Type B pancreatic cell (in vitro differentiated cells): ENCODE measurements around the gene PIAS2. TPM values are rescaled to one million over a fixed set of nuclear protein-coding genes. Genes with fewer than 3 reads are reported as not detected.

Experiments used
- DNase-seq: peaks from one replicate; pipeline ENCODE4 v3.0.0; 2021; ENCODE audit warnings: mixed read lengths; ENCODE audit not compliant: unreplicated experiment; ENCODE audit errors: extremely low spot score
- H3K27ac Mint-ChIP-seq: 2 replicates; pipeline ENCODE4 v1.8.0; 2021; ENCODE audit warnings: mild to moderate bottlenecking, mixed read lengths
- H3K27me3 Mint-ChIP-seq: 2 replicates; pipeline ENCODE4 v1.8.0; 2021; ENCODE audit warnings: mixed read lengths
- H3K36me3 Mint-ChIP-seq: 2 replicates; pipeline ENCODE4 v1.8.0; 2021; ENCODE audit warnings: mixed read lengths
- H3K4me1 Mint-ChIP-seq: one replicate; pipeline ENCODE4 v1.8.0; 2021; ENCODE audit warnings: mixed read lengths; ENCODE audit not compliant: unreplicated experiment
- H3K4me3 Mint-ChIP-seq: 2 replicates; pipeline ENCODE4 v1.8.0; 2021; ENCODE audit warnings: mild to moderate bottlenecking, mixed read lengths
- H3K9me3 Mint-ChIP-seq: 2 replicates; pipeline ENCODE4 v1.8.0; 2021; ENCODE audit warnings: mixed read lengths
- total RNA-seq: library from RNA; stranded (reverse); gene quantifications from 2 replicates; pipeline ENCODE4 v1.2.1, GENCODE V29; 2021; ENCODE audit warnings: low replicate concordance
- TF ChIP-seq, protein P1 (sequence below): fragments of 200-600 bp; sonication (generic); conservative IDR thresholded peaks from 2 replicates; pipeline ENCODE4 v1.5.0; 2021; ENCODE audit warnings: antibody characterized with exemption, mild to moderate bottlenecking

Gene PIAS2
- total RNA-seq, 1 donor from 2014 or later: 37.6 TPM

GRCh38 chr18:46858290-46858689 lies 59.0 kb downstream of the PIAS2 start:
- Mint-ChIP-seq H3K27ac (no peak overlapping the region), H3K36me3 (peaks cover 26% of the 10 kb centered on the region), H3K27me3 (no peaks in the 10 kb centered on the region), H3K9me3 (no peaks in the 10 kb centered on the region), H3K4me1 (peaks cover 6% of the 10 kb centered on the region), H3K4me3 (no peak overlapping the region)
- no peak for DNase-seq
- TF ChIP-seq, protein P1, sequence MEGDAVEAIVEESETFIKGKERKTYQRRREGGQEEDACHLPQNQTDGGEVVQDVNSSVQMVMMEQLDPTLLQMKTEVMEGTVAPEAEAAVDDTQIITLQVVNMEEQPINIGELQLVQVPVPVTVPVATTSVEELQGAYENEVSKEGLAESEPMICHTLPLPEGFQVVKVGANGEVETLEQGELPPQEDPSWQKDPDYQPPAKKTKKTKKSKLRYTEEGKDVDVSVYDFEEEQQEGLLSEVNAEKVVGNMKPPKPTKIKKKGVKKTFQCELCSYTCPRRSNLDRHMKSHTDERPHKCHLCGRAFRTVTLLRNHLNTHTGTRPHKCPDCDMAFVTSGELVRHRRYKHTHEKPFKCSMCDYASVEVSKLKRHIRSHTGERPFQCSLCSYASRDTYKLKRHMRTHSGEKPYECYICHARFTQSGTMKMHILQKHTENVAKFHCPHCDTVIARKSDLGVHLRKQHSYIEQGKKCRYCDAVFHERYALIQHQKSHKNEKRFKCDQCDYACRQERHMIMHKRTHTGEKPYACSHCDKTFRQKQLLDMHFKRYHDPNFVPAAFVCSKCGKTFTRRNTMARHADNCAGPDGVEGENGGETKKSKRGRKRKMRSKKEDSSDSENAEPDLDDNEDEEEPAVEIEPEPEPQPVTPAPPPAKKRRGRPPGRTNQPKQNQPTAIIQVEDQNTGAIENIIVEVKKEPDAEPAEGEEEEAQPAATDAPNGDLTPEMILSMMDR: no peak

- H3K9me3 Mint-ChIP-seq: no peaks in the 10 kb centered on the region
- TF ChIP-seq, protein P1: peak; percentile 39
- H3K36me3 Mint-ChIP-seq: peaks cover 31% of the 10 kb centered on the region
- H3K4me3 Mint-ChIP-seq: no peak overlapping the region
- no peak for DNase-seq
- H3K4me1 Mint-ChIP-seq: peaks cover 6% of the 10 kb centered on the region
- no peak overlapping the region for H3K27ac Mint-ChIP-seq
- no peaks in the 10 kb centered on the region for H3K27me3 Mint-ChIP-seq
These were observed 60.3 kb downstream of the PIAS2 start for GRCh38 chr18:46856973-46857372.

- H3K4me1 Mint-ChIP-seq: no peaks in the 10 kb centered on the region
- no peaks in the 10 kb centered on the region for H3K27me3 Mint-ChIP-seq
- TF ChIP-seq, protein P1: no peak
- H3K36me3 Mint-ChIP-seq: peaks cover 8% of the 10 kb centered on the region
- no peak overlapping the region for H3K27ac Mint-ChIP-seq
- H3K9me3 Mint-ChIP-seq: no peaks in the 10 kb centered on the region
- no peak overlapping the region for H3K4me3 Mint-ChIP-seq
- DNase-seq: no peak
These were observed 68.3 kb downstream of the PIAS2 start for GRCh38 chr18:46849007-46849406.

DNA sequence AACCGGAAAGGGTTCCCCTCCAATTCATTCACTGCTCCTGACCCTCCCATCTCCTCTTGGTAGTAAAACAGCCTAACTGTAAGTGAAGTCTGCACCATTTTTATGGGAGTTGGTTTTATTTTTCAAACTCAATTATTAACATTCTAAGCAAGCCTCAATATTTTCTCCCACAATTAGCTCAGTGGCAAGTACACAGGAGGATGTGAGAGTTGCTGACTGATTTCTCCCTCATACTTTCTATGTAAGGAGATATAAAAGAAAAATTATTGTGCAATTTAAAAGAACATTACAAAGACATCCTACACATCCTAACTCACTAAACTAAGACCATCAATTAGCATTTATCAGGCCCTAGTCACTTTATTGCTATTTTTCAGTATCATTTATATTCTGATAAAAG lies 73.9 kb downstream of the PIAS2 start:
- peaks cover 8% of the 10 kb centered on the region for H3K36me3 Mint-ChIP-seq
- no peak for DNase-seq
- no peaks in the 10 kb centered on the region for H3K9me3 Mint-ChIP-seq
- H3K27ac Mint-ChIP-seq: no peak overlapping the region
- no peaks in the 10 kb centered on the region for H3K4me1 Mint-ChIP-seq
- no peaks in the 10 kb centered on the region for H3K27me3 Mint-ChIP-seq
- TF ChIP-seq, protein P1: no peak
- H3K4me3 Mint-ChIP-seq: no peak overlapping the region

- Mint-ChIP-seq H3K9me3 (no peaks in the 10 kb centered on the region), H3K27me3 (no peaks in the 10 kb centered on the region), H3K4me3 (no peak overlapping the region), H3K27ac (no peak overlapping the region), H3K4me1 (no peaks in the 10 kb centered on the region), H3K36me3 (peaks cover 8% of the 10 kb centered on the region)
- TF ChIP-seq, protein P1: no peak
- no peak for DNase-seq
These were observed 74.7 kb downstream of the PIAS2 start for GRCh38 chr18:46842583-46842982.

DNA sequence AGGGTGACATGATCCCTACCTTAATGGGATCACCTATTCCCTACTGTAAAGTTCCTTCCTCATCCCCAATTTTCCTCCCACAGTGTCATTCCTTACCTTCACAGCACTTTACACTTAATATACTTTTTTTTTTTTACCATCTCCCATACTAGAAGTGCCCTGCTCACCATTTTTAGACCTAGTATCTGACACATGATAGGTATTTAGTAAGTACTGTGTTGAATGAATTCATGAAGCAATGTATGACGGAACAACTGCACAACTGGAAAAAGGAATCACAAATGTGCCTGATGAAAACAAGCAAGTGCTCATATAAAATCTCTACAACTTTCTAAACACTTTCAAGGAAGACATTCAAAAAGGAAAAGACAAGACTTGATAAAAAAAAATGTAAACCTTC lies 83.4 kb downstream of the PIAS2 start:
- Mint-ChIP-seq H3K27ac (no peak overlapping the region), H3K4me3 (no peak overlapping the region), H3K4me1 (peaks cover 7% of the 10 kb centered on the region), H3K36me3 (peaks cover 12% of the 10 kb centered on the region), H3K9me3 (no peaks in the 10 kb centered on the region), H3K27me3 (no peaks in the 10 kb centered on the region)
- TF ChIP-seq, protein P1: no peak
- no peak for DNase-seq
